Right renal cortex interstitium (tissue), 3 donors: Measurements from ENCODE around the gene ADAMTS19. TPM values are rescaled to one million over a fixed set of nuclear protein-coding genes. Genes with fewer than 3 reads are reported as not detected.
"Not testable (repeated sequence)": the region's sequence is repeated elsewhere in the genome, so short reads cannot be mapped to it uniquely, and the experiment has no call there.

Source experiments
- DNase-seq, 3 donors: peaks; one replicate each; pipeline ENCODE4 v3.0.0-alpha.2; 2013; ENCODE audit warnings: low read depth in 3 of 3, low spot score in 2 of 3
- polyA plus RNA-seq, 3 donors: library from polyadenylated mRNA; unstranded; fragments of 120-200 nt; gene quantifications; one replicate each; pipeline ENCODE4 v1.2.1, GENCODE V29; 2013; ENCODE audit not compliant: insufficient read length in 3 of 3

Gene ADAMTS19
- 1 to 10 TPM; 5.4 to 7.3 (median 7.1) TPM for polyA plus RNA-seq

- peak in 1 of 3 donors; percentile 36 for DNase-seq
Observed at GRCh38 chr5:129459777-129460671, at the start of gene ADAMTS19. ADAMTS19 (plus strand) TSS chr5:129460298; CDS start chr5:129460392, 94 bp downstream.

- DNase-seq = no peak
Observed at GRCh38 chr5:129410488-129410887, 49.6 kb upstream of the ADAMTS19 start.

- no peak for DNase-seq
Observed at GRCh38 chr5:129412721-129413120, 47.4 kb upstream of the ADAMTS19 start.

GRCh38 chr5:129413570-129413969, 46.5 kb upstream of the ADAMTS19 start:
- no peak for DNase-seq

- no peak for DNase-seq
Observed at GRCh38 chr5:129419292-129419691, 40.8 kb upstream of the ADAMTS19 start.

GRCh38 chr5:129425031-129425430, 35.1 kb upstream of the ADAMTS19 start:
- DNase-seq = no peak

- DNase-seq = no peak
Observed at GRCh38 chr5:129426071-129426470, 34.0 kb upstream of the ADAMTS19 start.

- not testable (repeated sequence) for DNase-seq
Observed at GRCh38 chr5:129428636-129429035, 31.5 kb upstream of the ADAMTS19 start.

GRCh38 chr5:129431406-129431805, 28.7 kb upstream of the ADAMTS19 start:
- no peak for DNase-seq

- DNase-seq = no peak
Observed at GRCh38 chr5:129438322-129438721, 21.8 kb upstream of the ADAMTS19 start.

GRCh38 chr5:129440424-129440823, 19.7 kb upstream of the ADAMTS19 start:
- DNase-seq = no peak

- no peak for DNase-seq
Observed at GRCh38 chr5:129441096-129441495, 19.0 kb upstream of the ADAMTS19 start.

GRCh38 chr5:129445379-129445778, 14.7 kb upstream of the ADAMTS19 start:
- DNase-seq = no peak

GRCh38 chr5:129447968-129448367, 12.1 kb upstream of the ADAMTS19 start:
- no peak for DNase-seq

- no peak for DNase-seq
Observed at GRCh38 chr5:129448654-129449053, 11.4 kb upstream of the ADAMTS19 start.

GRCh38 chr5:129454461-129454860, 5.6 kb upstream of the ADAMTS19 start:
- DNase-seq = no peak

- DNase-seq = no peak
Observed at GRCh38 chr5:129459450-129459776, 685 bp upstream of the ADAMTS19 start.

GRCh38 chr5:129460672-129460935, 506 bp downstream of the ADAMTS19 start:
- peak in 1 of 3 donors; percentile 13 for DNase-seq

GRCh38 chr5:129460936-129461710, 1.0 kb downstream of the ADAMTS19 start:
- peak in 1 of 3 donors; percentile 30 for DNase-seq

GRCh38 chr5:129461711-129462332, 1.7 kb downstream of the ADAMTS19 start:
- no peak for DNase-seq

- no peak for DNase-seq
Observed at GRCh38 chr5:129465776-129466344, 5.8 kb downstream of the ADAMTS19 start.
